ENCODE data around the gene MORN1.

The MORN1 gene

DNA sequence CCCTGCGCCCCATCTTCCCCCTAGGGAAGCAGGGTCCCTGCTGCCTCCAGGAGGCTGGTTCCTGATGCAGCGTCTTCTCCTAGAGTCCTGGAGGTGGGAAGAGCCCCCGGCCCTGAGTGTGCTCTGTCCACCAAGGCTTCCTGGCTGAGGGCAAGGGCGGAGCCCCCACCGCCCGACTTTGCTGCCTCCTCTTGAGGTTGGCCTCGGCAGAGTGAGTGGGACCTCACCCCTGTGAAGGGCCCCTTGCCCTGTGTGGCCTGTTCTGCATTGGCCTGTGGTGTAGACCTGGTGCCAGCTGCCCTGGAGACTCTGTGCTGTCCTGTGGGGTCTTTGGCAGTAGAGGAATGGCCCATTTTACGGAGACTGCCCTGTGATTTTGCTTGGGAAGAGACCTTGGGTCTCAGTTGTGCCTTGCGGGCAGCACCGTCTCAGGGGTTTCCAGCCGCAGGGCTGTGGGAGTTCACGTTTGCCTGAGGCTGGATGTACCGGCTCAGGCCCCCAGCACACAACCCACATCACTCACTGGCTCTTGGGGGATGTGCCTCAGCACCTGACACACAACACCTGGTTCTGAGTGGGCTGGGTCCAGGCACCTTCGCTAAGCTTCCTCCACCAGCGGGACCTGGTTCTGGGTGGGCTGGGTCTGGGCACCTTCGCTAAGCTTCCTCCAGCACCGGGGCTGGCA lies 89.6 kb downstream of the MORN1 start:
- TF ChIP-seq PPARA (CRISPR knock-in tag; IDR thresholded peaks at IDR 0.05; ENCODE audit: borderline replicate concordance) (no peak), ZNF8 (CRISPR knock-in tag; IDR thresholded peaks at IDR 0.05) (no peak), POU6F1 (CRISPR knock-in tag; IDR thresholded peaks at IDR 0.05; ENCODE audit: borderline replicate concordance, low read depth) (no peak), ZFP30 (CRISPR knock-in tag; IDR thresholded peaks at IDR 0.05) (no peak), ZNF70 (CRISPR knock-in tag; IDR thresholded peaks at IDR 0.05) (no peak), ARNTL (CRISPR knock-in tag; IDR thresholded peaks at IDR 0.05; ENCODE audit: borderline replicate concordance, low read depth) (no peak), PATZ1 (CRISPR knock-in tag; IDR thresholded peaks at IDR 0.05; ENCODE audit: borderline replicate concordance) (no peak), ZC3H10 (CRISPR knock-in tag; IDR thresholded peaks at IDR 0.05) (no peak), TSHZ2 (CRISPR knock-in tag; IDR thresholded peaks at IDR 0.05) (no peak), ESRRG (CRISPR knock-in tag; IDR thresholded peaks at IDR 0.05) (no peak), ZNF565 (CRISPR knock-in tag; conservative IDR thresholded peaks at IDR 0.05; ENCODE audit: low read depth) (no peak), TOX (CRISPR knock-in tag; IDR thresholded peaks at IDR 0.05; ENCODE audit: borderline replicate concordance) (no peak)
- no peak for ATAC-seq

DNA sequence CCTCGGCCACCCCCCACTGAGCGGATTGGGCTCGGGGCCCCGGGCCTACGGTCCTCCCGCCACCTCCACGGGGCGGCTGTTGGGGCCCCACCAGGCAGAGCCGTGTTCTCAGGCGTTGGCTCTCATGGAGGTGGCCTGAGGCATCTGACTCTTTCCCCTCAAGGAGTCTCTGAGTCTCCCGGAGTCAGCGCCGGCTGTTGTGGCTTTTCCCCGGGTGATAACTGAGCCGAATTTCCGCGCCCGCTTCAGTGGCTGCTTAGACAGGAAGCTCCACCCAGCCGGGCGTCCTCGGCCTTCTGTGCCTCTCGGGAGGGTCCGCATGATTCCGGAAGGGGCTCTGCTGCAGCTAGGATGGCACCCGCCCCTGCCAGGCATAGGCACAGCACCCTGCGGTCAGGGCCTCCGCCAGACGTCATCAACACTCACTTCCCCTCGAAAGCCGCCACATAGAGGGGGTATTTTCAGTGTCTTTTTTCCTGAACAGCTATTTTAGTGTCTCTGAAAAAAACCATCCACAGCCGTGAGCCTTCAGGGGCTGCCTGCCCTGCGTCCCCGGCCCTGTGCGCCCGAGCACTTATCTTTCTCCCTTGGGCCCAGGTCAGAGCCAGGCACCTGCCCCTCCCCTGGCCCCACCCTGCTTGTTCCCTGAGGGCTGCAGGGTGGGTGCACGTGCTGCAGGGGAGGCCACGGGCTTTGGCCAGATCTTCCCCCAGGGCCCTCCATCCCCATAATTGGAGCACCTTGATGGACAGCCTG lies 90.3 kb downstream of the MORN1 start:
- TF ChIP-seq PPARA (CRISPR knock-in tag; IDR thresholded peaks at IDR 0.05; ENCODE audit: borderline replicate concordance), result no peak
- no peak for TF ChIP-seq ESRRG (CRISPR knock-in tag; IDR thresholded peaks at IDR 0.05)
- no peak for TF ChIP-seq CSDC2 (CRISPR knock-in tag; IDR thresholded peaks at IDR 0.05)
- TF ChIP-seq ISL1 (CRISPR knock-in tag; IDR thresholded peaks at IDR 0.05), result no peak
- no peak for TF ChIP-seq ARNTL (CRISPR knock-in tag; IDR thresholded peaks at IDR 0.05; ENCODE audit: borderline replicate concordance, low read depth)
- no peak for TF ChIP-seq TCF4 (CRISPR knock-in tag; IDR thresholded peaks at IDR 0.05; ENCODE audit: borderline replicate concordance)
- TF ChIP-seq BACH2 (CRISPR knock-in tag; IDR thresholded peaks at IDR 0.05; ENCODE audit: borderline replicate concordance), result no peak
- TF ChIP-seq OSR1 (CRISPR knock-in tag; IDR thresholded peaks at IDR 0.05), result no peak
- no peak for TF ChIP-seq RARB (CRISPR knock-in tag; IDR thresholded peaks at IDR 0.05)
- TF ChIP-seq SNAI2 (CRISPR knock-in tag; IDR thresholded peaks at IDR 0.05), result no peak
- TF ChIP-seq POU6F1 (CRISPR knock-in tag; IDR thresholded peaks at IDR 0.05; ENCODE audit: borderline replicate concordance, low read depth), result no peak
- TF ChIP-seq TSHZ2 (CRISPR knock-in tag; IDR thresholded peaks at IDR 0.05), result no peak
- ATAC-seq, result no peak
